GM12865 (cell line): ENCODE measurements around the gene SLC30A1.

ENCODE experiments used
- DNase-seq: peaks from one replicate; pipeline ENCODE4 v3.0.0; 2010; ENCODE audit warnings: low read depth
- H3K4me3 ChIP-seq: 2 replicates; pipeline ENCODE4 v1.5.1; 2011; ENCODE audit warnings: mild to moderate bottlenecking, low read depth, low read length, control low read depth
- TF ChIP-seq, protein P1 (sequence below): IDR thresholded peaks from 2 replicates; pipeline ENCODE4 v1.5.1; 2011; ENCODE audit warnings: low read length, control low read depth, low read depth, inconsistent platforms; ENCODE audit not compliant: insufficient read depth; ENCODE audit errors: missing control alignments

Gene SLC30A1

DNA sequence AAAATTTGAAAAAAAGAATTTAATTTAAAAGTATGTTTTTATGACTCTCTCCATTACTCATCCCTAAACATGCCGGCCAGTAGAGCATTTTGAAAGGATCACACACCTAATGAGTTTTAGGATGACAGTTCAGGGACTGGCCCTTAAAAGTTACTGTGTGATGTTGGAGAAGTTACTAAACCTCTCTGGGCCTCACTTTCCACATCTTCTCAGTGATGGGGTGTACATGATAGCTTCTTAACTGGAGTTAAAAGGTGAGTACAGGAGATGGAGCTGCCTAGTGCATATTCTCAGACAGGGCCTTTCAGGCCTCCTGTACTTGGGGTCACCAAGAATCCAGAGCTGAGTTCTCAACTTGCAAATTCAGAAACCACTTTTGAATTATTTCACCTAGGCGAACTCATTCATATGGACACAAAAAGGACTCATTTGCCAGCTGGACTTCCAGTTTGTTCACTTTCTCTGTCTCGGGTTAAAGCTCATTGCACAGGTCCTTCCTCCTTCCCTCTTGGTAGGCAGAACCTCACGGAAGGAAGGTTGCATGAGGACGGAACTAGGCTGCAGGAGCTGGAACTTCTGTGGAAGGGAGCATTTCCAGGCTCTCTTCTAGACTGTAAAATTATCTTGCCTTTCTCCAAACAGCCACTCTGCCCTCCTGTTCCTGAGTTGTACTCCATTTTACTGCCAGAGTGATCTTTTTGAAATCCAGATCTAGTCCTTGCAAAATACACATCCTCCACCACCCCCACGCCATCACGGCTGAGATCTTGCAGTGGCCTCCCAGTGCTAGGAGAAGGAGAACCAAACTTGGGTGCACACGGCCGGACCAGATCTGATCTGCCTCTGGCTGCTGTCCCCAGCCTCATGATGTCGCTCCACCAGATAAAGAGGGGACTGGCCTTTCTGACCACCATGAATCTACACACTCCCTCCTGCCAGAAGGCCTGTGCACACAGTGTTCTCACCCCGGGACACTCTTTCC, 4.3 kb upstream of the SLC30A1 start:
- TF ChIP-seq, protein P1, sequence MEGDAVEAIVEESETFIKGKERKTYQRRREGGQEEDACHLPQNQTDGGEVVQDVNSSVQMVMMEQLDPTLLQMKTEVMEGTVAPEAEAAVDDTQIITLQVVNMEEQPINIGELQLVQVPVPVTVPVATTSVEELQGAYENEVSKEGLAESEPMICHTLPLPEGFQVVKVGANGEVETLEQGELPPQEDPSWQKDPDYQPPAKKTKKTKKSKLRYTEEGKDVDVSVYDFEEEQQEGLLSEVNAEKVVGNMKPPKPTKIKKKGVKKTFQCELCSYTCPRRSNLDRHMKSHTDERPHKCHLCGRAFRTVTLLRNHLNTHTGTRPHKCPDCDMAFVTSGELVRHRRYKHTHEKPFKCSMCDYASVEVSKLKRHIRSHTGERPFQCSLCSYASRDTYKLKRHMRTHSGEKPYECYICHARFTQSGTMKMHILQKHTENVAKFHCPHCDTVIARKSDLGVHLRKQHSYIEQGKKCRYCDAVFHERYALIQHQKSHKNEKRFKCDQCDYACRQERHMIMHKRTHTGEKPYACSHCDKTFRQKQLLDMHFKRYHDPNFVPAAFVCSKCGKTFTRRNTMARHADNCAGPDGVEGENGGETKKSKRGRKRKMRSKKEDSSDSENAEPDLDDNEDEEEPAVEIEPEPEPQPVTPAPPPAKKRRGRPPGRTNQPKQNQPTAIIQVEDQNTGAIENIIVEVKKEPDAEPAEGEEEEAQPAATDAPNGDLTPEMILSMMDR = no peak

DNA sequence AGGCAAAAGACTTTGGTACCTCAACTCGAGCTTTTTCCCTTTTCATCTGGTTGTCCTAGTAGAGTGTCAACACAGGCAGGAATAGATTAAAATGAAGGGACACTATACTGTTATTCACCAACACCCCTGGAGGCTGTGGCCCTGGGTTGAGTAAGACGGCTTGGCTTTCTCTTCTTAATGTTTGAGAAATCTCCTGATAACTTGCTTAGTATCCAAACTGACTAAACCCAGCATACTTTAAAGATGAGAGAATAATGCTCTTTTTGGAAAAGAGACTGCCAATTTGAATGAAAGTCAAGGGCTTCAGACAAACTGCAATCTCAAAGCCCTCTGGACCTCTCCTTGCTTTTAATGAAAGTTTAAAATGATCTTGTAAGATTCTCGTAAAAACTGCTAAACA, 2.6 kb upstream of the SLC30A1 start:
- TF ChIP-seq, protein P1 = no peak
- no peak for DNase-seq
- H3K4me3 ChIP-seq = no peak overlapping the region

More for the DNA sequence above, 4.3 kb upstream of the SLC30A1 start:
- no peak overlapping the region for H3K4me3 ChIP-seq
- DNase-seq = no peak

DNA sequence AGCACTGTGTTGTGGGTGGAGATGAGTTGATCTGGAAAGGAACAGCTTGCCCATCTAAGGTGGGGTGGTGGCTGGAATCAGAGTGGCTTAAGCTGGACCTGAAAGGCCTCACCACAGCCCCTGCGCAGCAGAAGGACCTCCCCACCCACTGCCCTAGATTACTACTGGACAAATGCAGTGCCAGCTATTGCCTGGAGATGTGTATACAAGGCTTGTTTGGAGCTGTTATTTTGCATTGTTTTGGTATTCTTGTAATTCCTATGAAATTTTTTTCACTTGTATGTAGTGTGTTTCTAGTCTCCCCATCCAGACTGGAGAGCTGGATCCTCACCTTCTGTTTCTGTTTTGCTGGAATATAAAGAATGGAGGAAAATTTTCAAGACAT, 1.3 kb upstream of the SLC30A1 start:
- no peak overlapping the region for H3K4me3 ChIP-seq
- no peak for DNase-seq
- TF ChIP-seq, protein P1 = no peak

DNA sequence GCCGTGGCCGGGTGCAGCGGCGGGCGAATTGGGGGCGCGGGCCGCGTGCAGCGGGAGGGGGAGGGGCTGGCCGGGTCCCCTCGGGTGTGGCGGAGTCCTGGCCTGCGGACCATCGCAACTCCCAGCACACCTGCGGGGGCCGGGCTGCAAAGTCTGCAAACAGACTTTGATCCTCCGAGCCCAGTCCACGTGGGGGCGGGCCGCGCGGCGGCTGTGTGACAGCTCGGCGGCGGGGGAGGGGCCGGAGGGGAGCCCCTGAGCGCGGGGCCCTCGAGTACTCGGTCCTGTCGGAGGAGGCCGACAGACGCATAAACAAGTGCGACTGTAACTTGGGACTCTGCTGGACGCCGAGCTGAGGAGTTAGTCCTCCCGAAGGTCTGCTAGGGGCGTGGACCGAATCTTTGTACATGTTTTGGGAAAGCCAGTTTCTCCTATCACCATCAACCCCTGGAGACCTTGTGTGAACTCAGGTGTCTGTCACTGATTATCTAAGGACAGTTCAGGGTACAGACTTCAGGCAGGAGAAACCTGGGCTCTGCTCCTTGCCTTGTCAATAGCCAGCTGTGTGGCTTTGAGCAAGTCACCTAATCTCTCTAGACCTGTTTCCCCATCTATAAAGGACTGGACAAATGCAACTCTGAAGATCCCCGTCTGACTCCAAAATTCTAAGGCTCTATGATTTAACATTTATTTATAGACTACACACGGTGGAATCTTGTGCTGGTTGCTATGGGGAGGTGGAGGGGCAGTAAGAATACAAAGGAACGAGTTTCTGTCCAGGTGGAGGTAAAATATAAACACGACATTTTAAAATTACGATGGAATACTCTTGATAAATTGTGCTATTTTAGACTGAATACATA, 710 bp upstream of the SLC30A1 start:
- DNase-seq = no peak
- TF ChIP-seq, protein P1 = no peak
- H3K4me3 ChIP-seq = peak overlapping the region; percentile 63

DNA sequence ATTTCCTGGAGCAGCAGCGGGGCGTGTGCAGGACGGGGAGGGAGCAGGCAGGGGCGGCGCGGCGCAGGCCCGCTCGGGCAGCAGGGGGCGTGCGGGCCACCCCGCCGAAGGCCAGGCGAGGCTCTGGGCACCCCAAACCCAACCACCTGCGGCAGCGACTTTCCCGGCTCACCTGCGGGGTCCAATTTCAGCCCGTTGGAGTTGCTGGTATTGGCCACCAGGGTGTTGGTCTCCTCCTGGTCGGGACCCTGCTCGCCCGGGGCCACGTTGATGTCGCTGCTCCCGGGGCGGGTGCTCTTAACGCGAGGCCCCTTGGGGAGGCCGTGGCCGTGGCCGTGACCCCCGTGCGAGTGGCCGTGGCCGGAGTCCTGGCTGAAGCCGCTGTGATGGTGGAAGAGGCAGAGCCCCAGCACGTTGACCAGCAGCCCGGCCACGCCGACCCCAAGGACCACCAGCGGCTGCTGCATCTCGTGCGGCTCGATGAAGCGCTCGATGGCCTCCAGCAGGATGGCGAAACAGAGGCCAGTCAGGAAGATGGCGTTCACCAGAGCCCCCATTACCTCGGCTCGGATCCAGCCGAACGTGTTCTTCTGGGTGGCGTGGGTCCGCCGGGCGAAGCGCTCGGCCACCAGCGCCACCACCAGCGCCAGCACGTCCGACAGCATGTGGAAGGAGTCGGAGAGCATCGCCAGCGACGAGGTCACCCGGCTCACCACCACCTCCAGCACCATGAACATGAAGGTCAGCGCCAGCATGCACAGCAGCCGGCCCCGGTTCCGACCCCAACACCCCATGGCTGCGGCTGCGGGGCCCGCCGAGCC, 932 bp downstream of the SLC30A1 start:
- DNase-seq = peak; percentile 84

More for the DNA sequence above, 932 bp downstream of the SLC30A1 start:
- peak overlapping the region; percentile 97 for H3K4me3 ChIP-seq
- TF ChIP-seq, protein P1 = peak; percentile 82
